CD8-positive, alpha-beta memory T cell (primary cell): Measurements from ENCODE around the gene NDC80. TPM values are rescaled to one million over a fixed set of nuclear protein-coding genes. Genes with fewer than 3 reads are reported as not detected.
"Not testable (repeated sequence)": the region's sequence is repeated elsewhere in the genome, so short reads cannot be mapped to it uniquely, and the experiment has no call there.

Experiments
- CTCF ChIA-PET: fragments of 350-600 bp; sonication (Branson Sonifier 250); formaldehyde crosslinking; loops from one replicate; lab custom pipeline; 2021; ENCODE audit warnings: antibody characterized with exemption; lab: Charles Lee
- POLR2A ChIA-PET: fragments of 350-600 bp; sonication (Branson Sonifier 250); formaldehyde crosslinking; loops from one replicate; lab custom pipeline; 2021; ENCODE audit warnings: antibody characterized with exemption; lab: Charles Lee
- DNase-seq, 5 donors: peaks; one replicate each; pipeline versions ENCODE4 v3.0.0 to v3.0.0-alpha.2; 2020 to 2022; ENCODE audit warnings: mixed read lengths in 1 of 5
- H3K27ac ChIP-seq: one replicate; pipeline ENCODE4 v1.7.0; 2013; ENCODE audit warnings: low read depth, mild to moderate bottlenecking, low read length, moderate library complexity
- H3K27me3 ChIP-seq: 2 replicates; pipeline ENCODE4 v1.7.0; 2013; ENCODE audit warnings: low read length, mild to moderate bottlenecking; ENCODE audit not compliant: insufficient read depth, poor library complexity, severe bottlenecking
- H3K36me3 ChIP-seq: 2 replicates; pipeline ENCODE4 v1.7.0; 2013; ENCODE audit warnings: mild to moderate bottlenecking, low read length, moderate library complexity; ENCODE audit not compliant: insufficient read depth
- H3K4me1 ChIP-seq: 2 replicates; pipeline ENCODE4 v1.7.0; 2013; ENCODE audit warnings: mild to moderate bottlenecking, low read length, moderate library complexity; ENCODE audit not compliant: insufficient read depth
- H3K4me3 ChIP-seq: 2 replicates; pipeline ENCODE4 v1.7.0; 2013; ENCODE audit warnings: mild to moderate bottlenecking, low read length
- H3K9me3 ChIP-seq: 2 replicates; pipeline ENCODE4 v1.7.0; 2013; ENCODE audit warnings: mild to moderate bottlenecking, low read length
- H3K27ac Mint-ChIP-seq, 8 donors: one replicate each; pipeline ENCODE4 v1.8.0; 2020 to 2021; ENCODE audit warnings: mixed read lengths in 8 of 8, mild to moderate bottlenecking in 6 of 8, inconsistent platforms in 3 of 8, moderate library complexity in 3 of 8
- H3K27me3 Mint-ChIP-seq, 2 donors: one replicate each; pipeline ENCODE4 v1.8.0; 2020 to 2021; ENCODE audit warnings: mixed read lengths in 2 of 2, mild to moderate bottlenecking in 1 of 2, moderate library complexity in 1 of 2
- H3K36me3 Mint-ChIP-seq, 3 donors: one replicate each; pipeline ENCODE4 v1.8.0; 2020 to 2021; ENCODE audit warnings: mixed read lengths in 3 of 3, inconsistent platforms in 1 of 3, mild to moderate bottlenecking in 1 of 3
- H3K4me1 Mint-ChIP-seq, 3 donors: one replicate each; pipeline ENCODE4 v1.8.0; 2020 to 2021; ENCODE audit warnings: mixed read lengths in 3 of 3, inconsistent platforms in 1 of 3, mild to moderate bottlenecking in 1 of 3
- H3K4me3 Mint-ChIP-seq, 7 donors: one replicate each; pipeline ENCODE4 v1.8.0; 2020 to 2021; ENCODE audit warnings: mixed read lengths in 7 of 7, mild to moderate bottlenecking in 6 of 7, moderate library complexity in 4 of 7, inconsistent platforms in 2 of 7
- H3K9me3 Mint-ChIP-seq, 5 donors: one replicate each; pipeline ENCODE4 v1.8.0; 2020 to 2022; ENCODE audit warnings: mixed read lengths in 5 of 5, mild to moderate bottlenecking in 3 of 5, moderate library complexity in 2 of 5, inconsistent platforms in 1 of 5
- polyA plus RNA-seq: library from polyadenylated mRNA; unstranded; fragments of 300-500 nt; fragmentation: Illumina TruSeq; gene quantifications from one replicate; pipeline ENCODE4 v1.2.3, GENCODE V29; 2021
- total RNA-seq, 2 experiments: library from RNA; stranded (reverse); gene quantifications; one replicate each; pipeline ENCODE4 v1.2.3, GENCODE V29; 2021

Gene NDC80
- total RNA-seq (10 to 100 TPM; 41.6 to 44.4 TPM), polyA plus RNA-seq (5.4 TPM)

- peak within 1 kb of the TSS; percentile 98 to 100 (median 100) for H3K27ac Mint-ChIP-seq
- ChIA-PET POLR2A (interaction anchor here (0.7 to 2.9 kb wide), 6 partner anchors 35 to 95 kb away, joined by 3 to 63 read pairs (median 10); partner anchors contain the start of gene SMCHD1), CTCF (interaction anchor here (0.8 to 3.0 kb wide), 17 partner anchors 17 to 491 kb away, joined by 3 to 24 read pairs (median 3); partner anchors contain the start of gene SMCHD1)
- H3K36me3 Mint-ChIP-seq, result peaks cover 0 to 28% (median 3%) of the 10 kb centered on the region in 3 donors
- no peaks in the 10 kb centered on the region for H3K9me3 ChIP-seq
- peak within 1 kb of the TSS; percentile 98 for H3K4me3 ChIP-seq
- H3K4me1 Mint-ChIP-seq, result peaks cover 54 to 80% (median 74%) of the 10 kb centered on the region in 3 donors
- H3K9me3 Mint-ChIP-seq, result no peaks in the 10 kb centered on the region
- H3K27me3 ChIP-seq, result no peaks in the 10 kb centered on the region
- peak within 1 kb of the TSS; percentile 100 for H3K27ac ChIP-seq
- H3K4me3 Mint-ChIP-seq, result peak within 1 kb of the TSS; percentile 98 to 100 (median 99)
- H3K36me3 ChIP-seq, result no peaks in the 10 kb centered on the region
- peak; percentile 73 to 89 (median 79) for DNase-seq
- H3K27me3 Mint-ChIP-seq, result peaks cover 0 to 2% of the 10 kb centered on the region in 2 donors
- H3K4me1 ChIP-seq, result peaks cover 28% of the 10 kb centered on the region
These were observed at the start of gene NDC80, which contains the start of gene METTL4 for GRCh38 chr18:2571200-2572170. Gene NDC80 (plus strand): TSS chr18:2571557. CDS start chr18:2572986, 1,429 bp downstream. Gene METTL4 (minus strand): TSS chr18:2571505. CDS start chr18:2567216, 4,289 bp downstream.

DNA sequence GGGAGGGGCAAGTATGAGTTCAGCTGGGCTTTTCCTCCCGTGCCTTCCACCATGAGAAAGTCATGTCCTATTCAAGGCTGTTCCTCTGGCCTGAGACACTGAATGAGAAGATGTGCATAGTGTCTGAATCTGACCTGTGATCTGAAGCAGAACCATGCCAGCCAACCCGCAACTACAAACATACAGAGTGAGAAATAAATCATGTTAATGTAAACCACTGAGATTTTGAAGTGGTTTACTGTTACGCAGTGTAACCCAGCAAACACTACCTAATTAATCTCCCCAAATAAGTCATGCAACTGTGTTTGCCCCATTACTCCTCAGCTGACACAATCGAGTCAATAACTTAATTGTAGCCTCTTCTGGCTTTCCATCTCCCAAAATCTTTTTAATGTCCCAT, 49.2 kb upstream of the NDC80 start:
- Mint-ChIP-seq H3K27me3 (peaks cover 0 to 1% of the 10 kb centered on the region in 2 donors), H3K9me3 (no peaks in the 10 kb centered on the region), H3K4me1 (peaks cover 0 to 8% (median 3%) of the 10 kb centered on the region in 3 donors), H3K36me3 (peaks cover 0 to 10% (median 4%) of the 10 kb centered on the region in 3 donors), H3K4me3 (peak overlapping the region in 1 of 7 donors; percentile 26), H3K27ac (no peak overlapping the region)
- ChIA-PET CTCF (no interaction called here), POLR2A (no interaction called here)
- H3K4me1 ChIP-seq, result no peaks in the 10 kb centered on the region
- no peaks in the 10 kb centered on the region for H3K9me3 ChIP-seq
- no peak overlapping the region for H3K4me3 ChIP-seq
- H3K27ac ChIP-seq, result no peak overlapping the region
- no peaks in the 10 kb centered on the region for H3K27me3 ChIP-seq
- no peaks in the 10 kb centered on the region for H3K36me3 ChIP-seq
- DNase-seq, result no peak

DNA sequence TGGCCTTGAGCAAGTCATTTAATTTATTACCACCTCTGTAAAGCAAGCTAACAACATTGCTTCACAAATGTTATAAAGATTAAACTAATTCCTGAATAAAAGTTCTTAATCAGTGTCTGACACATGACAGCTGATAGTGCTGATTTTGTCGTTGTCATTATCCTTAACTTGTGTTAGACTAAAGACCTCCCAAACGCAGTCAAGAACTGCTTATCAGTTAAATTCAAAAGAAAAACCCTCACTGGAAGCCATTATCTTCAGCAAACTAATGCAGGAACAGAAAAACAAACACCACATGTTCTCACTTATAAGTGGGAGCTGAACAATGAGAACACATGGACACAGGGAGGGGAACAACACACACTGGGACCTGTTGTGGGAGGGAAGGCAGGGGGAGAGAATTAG, 46.6 kb upstream of the NDC80 start:
- H3K27me3 Mint-ChIP-seq, H3K27ac Mint-ChIP-seq, H3K36me3 Mint-ChIP-seq, H3K9me3 ChIP-seq, H3K27me3 ChIP-seq, H3K4me1 ChIP-seq, POLR2A ChIA-PET, H3K36me3 ChIP-seq, DNase-seq, H3K4me1 Mint-ChIP-seq, H3K27ac ChIP-seq, H3K4me3 ChIP-seq, H3K4me3 Mint-ChIP-seq, H3K9me3 Mint-ChIP-seq: not testable (repeated sequence)
- CTCF ChIA-PET, result interaction anchor here (1.7 kb wide), 1 partner anchor 11 kb away, joined by 3 read pairs; no protein-coding TSS in a partner anchor

DNA sequence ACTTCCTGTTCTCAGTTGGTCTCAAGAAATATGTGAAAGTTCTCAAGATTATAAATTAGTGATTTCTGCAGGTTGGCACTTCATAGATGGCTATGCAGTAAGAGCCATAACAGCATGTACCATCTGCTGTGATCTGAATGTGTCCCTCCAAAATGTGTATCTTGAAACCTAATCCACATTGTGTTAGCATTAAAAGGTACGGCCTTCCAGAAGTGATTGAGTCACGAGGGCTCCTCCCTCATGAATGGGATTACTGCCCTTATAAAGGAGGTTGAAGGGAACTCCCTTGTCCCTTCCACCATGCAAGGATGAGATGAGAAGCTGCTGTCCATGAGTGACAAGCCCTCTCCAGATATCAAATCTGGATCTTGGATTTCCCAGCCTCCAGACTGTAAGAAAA, 45.0 kb upstream of the NDC80 start:
- H3K4me1 ChIP-seq, result no peaks in the 10 kb centered on the region
- DNase-seq, result no peak
- no peak overlapping the region for H3K4me3 Mint-ChIP-seq
- ChIA-PET POLR2A (no interaction called here), CTCF (no interaction called here)
- peaks cover 0 to 1% of the 10 kb centered on the region in 2 donors for H3K27me3 Mint-ChIP-seq
- H3K4me3 ChIP-seq, result no peak overlapping the region
- H3K27me3 ChIP-seq, result no peaks in the 10 kb centered on the region
- H3K4me1 Mint-ChIP-seq, result peaks cover 0 to 8% (median 3%) of the 10 kb centered on the region in 3 donors
- no peaks in the 10 kb centered on the region for H3K9me3 Mint-ChIP-seq
- peaks cover 0 to 6% (median 3%) of the 10 kb centered on the region in 3 donors for H3K36me3 Mint-ChIP-seq
- no peaks in the 10 kb centered on the region for H3K9me3 ChIP-seq
- no peaks in the 10 kb centered on the region for H3K36me3 ChIP-seq
- no peak overlapping the region for H3K27ac Mint-ChIP-seq
- no peak overlapping the region for H3K27ac ChIP-seq

DNA sequence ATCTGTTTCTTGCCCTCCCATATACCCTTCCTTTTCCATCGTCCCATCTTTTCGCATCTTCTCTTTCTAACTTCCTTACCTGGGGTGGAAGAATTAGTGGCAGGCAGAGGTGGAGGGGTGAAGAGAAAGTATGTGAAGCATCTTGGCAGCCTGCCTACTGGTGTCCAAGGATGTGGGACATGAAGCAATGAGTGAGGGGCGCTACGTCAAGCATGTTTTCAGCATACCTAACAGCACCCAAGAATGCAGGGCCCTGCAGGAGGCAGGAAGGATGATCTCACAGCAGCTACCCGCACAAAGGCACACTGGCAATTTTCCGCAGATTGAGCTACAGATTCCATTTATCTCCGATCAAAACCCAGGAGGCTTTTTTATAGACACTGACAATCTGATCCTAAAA, 42.2 kb upstream of the NDC80 start:
- Histone ChIP-seq H3K36me3 (no peaks in the 10 kb centered on the region), H3K9me3 (no peaks in the 10 kb centered on the region), H3K4me3 (no peak overlapping the region), H3K27ac (no peak overlapping the region), H3K27me3 (no peaks in the 10 kb centered on the region), H3K4me1 (no peaks in the 10 kb centered on the region)
- H3K9me3 Mint-ChIP-seq, result no peaks in the 10 kb centered on the region
- POLR2A ChIA-PET, result interaction anchor here (0.6 kb wide), 1 partner anchor 17 kb away, joined by 3 read pairs; no protein-coding TSS in a partner anchor
- no peak overlapping the region for H3K4me3 Mint-ChIP-seq
- peaks cover 13 to 20% (median 14%) of the 10 kb centered on the region in 3 donors for H3K36me3 Mint-ChIP-seq
- no peak for DNase-seq
- CTCF ChIA-PET, result no interaction called here
- no peak overlapping the region for H3K27ac Mint-ChIP-seq
- H3K4me1 Mint-ChIP-seq, result no peaks in the 10 kb centered on the region
- no peaks in the 10 kb centered on the region for H3K27me3 Mint-ChIP-seq

- Mint-ChIP-seq H3K4me3 (no peak overlapping the region), H3K27me3 (no peaks in the 10 kb centered on the region), H3K9me3 (no peaks in the 10 kb centered on the region), H3K4me1 (no peaks in the 10 kb centered on the region), H3K36me3 (peaks cover 14 to 43% (median 22%) of the 10 kb centered on the region in 3 donors), H3K27ac (no peak overlapping the region)
- Histone ChIP-seq H3K27me3 (no peaks in the 10 kb centered on the region), H3K36me3 (no peaks in the 10 kb centered on the region), H3K9me3 (no peaks in the 10 kb centered on the region), H3K27ac (no peak overlapping the region), H3K4me1 (no peaks in the 10 kb centered on the region), H3K4me3 (no peak overlapping the region)
- ChIA-PET CTCF (interaction anchor here (1.1 kb wide), 1 partner anchor 18 kb away, joined by 3 read pairs; no protein-coding TSS in a partner anchor), POLR2A (no interaction called here)
- DNase-seq, result no peak
These were observed 39.6 kb upstream of the NDC80 start for GRCh38 chr18:2531751-2532150.

- no peak overlapping the region for H3K4me3 Mint-ChIP-seq
- Histone ChIP-seq H3K27me3 (no peaks in the 10 kb centered on the region), H3K4me3 (no peak overlapping the region), H3K4me1 (no peaks in the 10 kb centered on the region), H3K27ac (no peak overlapping the region), H3K36me3 (no peaks in the 10 kb centered on the region), H3K9me3 (no peaks in the 10 kb centered on the region)
- no peaks in the 10 kb centered on the region for H3K4me1 Mint-ChIP-seq
- H3K27me3 Mint-ChIP-seq, result no peaks in the 10 kb centered on the region
- peaks cover 14 to 47% (median 23%) of the 10 kb centered on the region in 3 donors for H3K36me3 Mint-ChIP-seq
- ChIA-PET CTCF (interaction anchor here (1.1 kb wide), 1 partner anchor 17 kb away, joined by 3 read pairs; no protein-coding TSS in a partner anchor), POLR2A (no interaction called here)
- no peak overlapping the region for H3K27ac Mint-ChIP-seq
- DNase-seq, result no peak
- H3K9me3 Mint-ChIP-seq, result no peaks in the 10 kb centered on the region
These were observed 38.6 kb upstream of the NDC80 start for GRCh38 chr18:2532797-2533196.

GRCh38 chr18:2534906-2535305, 36.5 kb upstream of the NDC80 start:
- Histone ChIP-seq H3K4me1 (no peaks in the 10 kb centered on the region), H3K4me3 (no peak overlapping the region), H3K36me3 (peaks cover 4% of the 10 kb centered on the region), H3K27me3 (no peaks in the 10 kb centered on the region), H3K27ac (no peak overlapping the region), H3K9me3 (no peaks in the 10 kb centered on the region)
- Mint-ChIP-seq H3K9me3 (no peaks in the 10 kb centered on the region), H3K36me3 (peaks cover 14 to 59% (median 20%) of the 10 kb centered on the region in 3 donors), H3K27ac (peak overlapping the region in 2 of 8 donors; percentile 18 to 71), H3K4me3 (no peak overlapping the region), H3K4me1 (no peaks in the 10 kb centered on the region), H3K27me3 (no peaks in the 10 kb centered on the region)
- CTCF ChIA-PET, result no interaction called here
- POLR2A ChIA-PET, result no interaction called here
- no peak for DNase-seq
